G401 (cell line): ENCODE measurements around the gene PLEKHJ1. TPM values are rescaled to one million over a fixed set of nuclear protein-coding genes. Genes with fewer than 3 reads are reported as not detected.
A peak's percentile ranks its signal among the peaks of the same experiment; 100 is the strongest.
"Not testable (repeated sequence)": the region's sequence is repeated elsewhere in the genome, so short reads cannot be mapped to it uniquely, and the experiment has no call there.

Experiments
- DNase-seq: peaks from one replicate; pipeline ENCODE4 v3.0.0-alpha.2; 2015; ENCODE audit warnings: low spot score
- in situ Hi-C: cut with HindIII; loops from 2 replicates; pipeline ENCODE4 v1.10.0; 2016; ENCODE audit warnings: low sequenced_read_pairs, mixed read lengths
- total RNA-seq: library from RNA; depleted of rRNA; stranded (reverse); fragments of >200 nt; shearing (Covaris generic); gene quantifications from 2 replicates; pipeline ENCODE4 v1.2.3, GENCODE V29; 2014

Gene PLEKHJ1
- total RNA-seq, 1 experiment from 2014 or later, result 182 TPM

- no peak for DNase-seq
- in situ Hi-C loops, result loop anchor here (25.0 kb wide), 1 partner anchor 99 kb away; no protein-coding TSS in a partner anchor
Measured at GRCh38 chr19:2210987-2211740, 25.0 kb downstream of the PLEKHJ1 start.

DNA sequence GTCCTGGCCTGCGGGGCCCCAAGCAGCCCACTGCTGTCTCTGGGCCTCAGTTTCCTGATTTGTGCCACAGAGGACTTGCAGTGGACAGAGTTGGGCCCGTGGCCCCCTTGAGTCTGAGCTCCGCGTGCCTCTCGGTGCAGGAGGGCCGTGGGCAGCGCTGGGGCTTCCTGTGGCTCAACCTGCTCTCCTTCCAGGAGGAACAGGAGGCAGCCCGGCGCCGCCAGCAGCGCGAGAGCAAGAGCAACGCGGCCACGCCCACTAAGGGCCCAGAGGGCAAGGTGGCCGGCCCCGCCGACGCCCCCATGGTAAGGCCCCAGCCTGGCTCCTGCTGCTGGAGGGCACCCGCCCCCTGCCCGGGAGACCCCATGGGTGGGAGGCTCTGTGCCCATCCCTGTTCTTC lies 25.9 kb downstream of the PLEKHJ1 start:
- DNase-seq, result no peak
- in situ Hi-C loops, result loop anchor here (25.0 kb wide), 1 partner anchor 98 kb away; no protein-coding TSS in a partner anchor

DNA sequence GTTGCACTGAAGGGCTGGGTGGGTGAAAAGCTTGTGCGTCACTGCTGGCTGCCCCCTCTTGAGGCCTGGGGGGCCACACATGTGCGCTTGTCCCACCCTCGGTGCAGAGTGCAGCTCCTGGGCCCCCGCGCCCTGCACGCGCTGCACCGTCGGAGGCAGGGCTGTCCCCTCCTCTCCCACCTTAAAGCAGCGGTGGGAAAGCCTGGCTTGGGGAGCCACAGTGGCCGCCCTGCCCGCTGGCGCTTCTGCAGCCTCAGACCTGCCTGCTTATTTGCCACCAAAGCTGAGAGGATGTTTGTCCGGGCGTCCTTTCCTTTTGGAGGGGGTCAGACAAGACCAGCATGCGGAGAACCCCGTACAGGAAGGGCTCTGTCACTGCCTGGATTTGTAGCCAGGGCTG lies 26.7 kb downstream of the PLEKHJ1 start:
- no peak for DNase-seq
- in situ Hi-C loops, result loop anchor here (25.0 kb wide), 1 partner anchor 97 kb away; no protein-coding TSS in a partner anchor

DNA sequence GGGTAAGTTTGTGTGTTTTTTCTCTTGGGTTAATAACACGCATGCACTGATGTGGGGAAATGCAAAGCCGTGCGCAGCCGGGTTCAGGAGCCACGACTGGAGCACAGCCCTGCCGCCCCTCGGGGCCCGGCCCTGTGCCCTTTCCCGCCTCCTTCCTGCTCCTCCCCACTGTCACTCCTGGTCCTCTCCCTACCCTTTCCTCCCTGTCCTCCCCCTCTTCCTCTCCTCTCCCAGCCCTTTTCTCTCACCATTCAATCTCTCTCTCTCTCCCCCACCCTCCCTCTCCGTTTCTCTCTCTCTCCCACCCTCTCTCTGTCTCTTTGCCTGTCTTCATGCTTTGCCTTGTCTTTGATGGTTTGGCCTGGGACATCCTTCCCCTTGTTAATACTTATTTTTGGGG lies 27.2 kb downstream of the PLEKHJ1 start:
- DNase-seq, result no peak
- in situ Hi-C loops, result loop anchor here (25.0 kb wide), 1 partner anchor 97 kb away; no protein-coding TSS in a partner anchor

DNA sequence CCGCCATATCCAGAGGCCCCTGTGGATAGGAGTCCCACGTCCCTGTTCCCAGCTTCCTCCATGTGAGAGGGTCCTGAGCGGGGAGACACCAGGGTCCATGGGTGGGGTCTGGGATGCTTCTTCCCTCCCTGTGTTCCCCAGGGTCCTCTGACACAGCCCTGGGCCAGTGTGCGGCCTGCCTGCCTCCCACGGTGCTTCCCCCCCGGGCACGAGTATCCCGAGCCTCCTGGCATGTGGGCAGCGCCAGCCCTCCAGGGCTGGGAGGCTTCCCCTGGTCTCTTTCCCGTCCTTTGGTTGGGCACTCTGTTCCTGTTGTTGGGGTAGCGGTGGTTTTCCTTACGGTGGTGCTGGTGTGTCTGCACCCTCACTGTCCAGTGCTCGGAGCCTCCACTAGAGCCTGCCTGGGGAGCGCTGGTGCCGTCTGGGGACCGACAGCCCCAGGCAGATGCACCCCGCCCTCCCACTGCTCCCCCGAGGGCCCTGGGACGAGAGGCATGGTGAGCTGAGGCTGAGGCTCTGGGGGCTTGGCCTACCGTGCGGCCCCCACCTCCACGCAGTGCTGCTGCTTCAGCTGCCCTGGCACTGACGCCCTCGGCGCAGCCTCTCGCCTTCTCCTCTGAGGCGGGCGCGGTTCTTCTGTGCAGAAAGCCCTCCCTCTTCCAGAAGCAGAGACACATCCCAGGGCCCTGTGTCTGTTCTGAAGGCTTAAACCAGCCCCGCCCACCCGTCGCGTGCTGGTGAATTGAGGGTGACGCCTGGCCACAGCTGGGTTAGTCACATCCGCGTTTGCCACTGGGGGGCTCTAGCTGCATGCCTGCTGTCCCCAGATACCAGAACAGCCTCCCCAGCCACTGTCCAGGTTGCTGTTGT lies 27.9 kb downstream of the PLEKHJ1 start:
- no peak for DNase-seq
- in situ Hi-C loops, result loop anchor here (25.0 kb wide), 1 partner anchor 96 kb away; no protein-coding TSS in a partner anchor

DNA sequence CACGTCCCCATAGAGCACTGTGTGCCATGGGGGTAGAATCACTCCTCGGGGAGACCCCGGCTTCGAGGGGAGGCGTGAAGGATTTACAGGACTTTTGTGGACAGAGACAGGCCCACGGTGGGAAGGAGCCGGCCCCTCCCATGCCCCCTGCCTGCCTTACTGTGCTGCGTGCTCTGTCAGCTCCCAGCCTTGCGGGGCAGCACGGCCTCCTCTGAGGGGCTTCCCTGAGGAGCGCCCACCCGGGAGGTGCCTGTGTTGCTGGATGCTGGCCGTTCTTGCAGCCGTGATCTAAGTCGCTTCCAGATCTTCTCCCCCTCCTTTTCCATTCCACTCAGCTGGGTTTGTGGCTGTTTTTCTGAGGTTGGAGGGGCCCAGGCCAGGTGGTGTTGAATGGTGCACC lies 29.1 kb downstream of the PLEKHJ1 start:
- in situ Hi-C loops, result loop anchor here (25.0 kb wide), 1 partner anchor 95 kb away; no protein-coding TSS in a partner anchor

GRCh38 chr19:2202366-2202765 lies 33.8 kb downstream of the PLEKHJ1 start:
- in situ Hi-C loops, result loop anchor here (25.0 kb wide), 1 partner anchor 90 kb away; no protein-coding TSS in a partner anchor
- no peak for DNase-seq

More for the DNA sequence above, 29.1 kb downstream of the PLEKHJ1 start:
- no peak for DNase-seq

DNA sequence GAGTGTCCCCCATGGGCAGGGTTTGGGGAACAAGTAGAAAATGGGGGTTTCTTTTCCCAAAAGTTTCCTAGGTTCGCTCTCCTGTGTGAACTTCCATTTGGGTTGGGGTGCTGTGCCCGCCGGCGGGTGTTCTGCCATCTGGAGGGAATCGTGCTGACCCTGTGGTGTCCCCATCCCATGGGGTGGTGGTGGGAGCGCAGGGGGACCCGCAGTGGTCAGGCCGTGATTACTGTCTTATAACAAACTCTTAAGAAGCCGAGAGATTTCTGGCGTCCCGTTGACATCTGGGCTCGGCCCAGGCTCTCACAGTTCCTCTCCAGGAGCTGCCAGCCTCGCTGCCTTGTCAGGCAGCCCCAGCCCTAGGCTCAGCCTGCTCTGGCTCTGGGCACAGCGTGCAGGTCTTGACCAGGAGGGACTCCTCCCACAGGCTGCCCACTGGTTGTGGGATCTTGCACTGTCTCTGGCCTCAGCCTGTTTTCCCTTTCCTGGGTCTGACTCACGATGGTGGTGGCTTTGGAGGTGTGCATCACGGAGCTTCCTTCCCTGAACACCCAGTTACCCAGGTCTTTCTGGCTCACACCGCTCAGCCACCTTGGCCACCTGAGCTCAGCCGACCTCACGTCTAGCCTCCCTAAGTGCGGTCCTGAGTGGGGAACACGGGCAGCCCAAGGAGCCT lies 34.5 kb downstream of the PLEKHJ1 start:
- in situ Hi-C loops, result loop anchor here (25.0 kb wide), 1 partner anchor 89 kb away; no protein-coding TSS in a partner anchor
- no peak for DNase-seq

DNA sequence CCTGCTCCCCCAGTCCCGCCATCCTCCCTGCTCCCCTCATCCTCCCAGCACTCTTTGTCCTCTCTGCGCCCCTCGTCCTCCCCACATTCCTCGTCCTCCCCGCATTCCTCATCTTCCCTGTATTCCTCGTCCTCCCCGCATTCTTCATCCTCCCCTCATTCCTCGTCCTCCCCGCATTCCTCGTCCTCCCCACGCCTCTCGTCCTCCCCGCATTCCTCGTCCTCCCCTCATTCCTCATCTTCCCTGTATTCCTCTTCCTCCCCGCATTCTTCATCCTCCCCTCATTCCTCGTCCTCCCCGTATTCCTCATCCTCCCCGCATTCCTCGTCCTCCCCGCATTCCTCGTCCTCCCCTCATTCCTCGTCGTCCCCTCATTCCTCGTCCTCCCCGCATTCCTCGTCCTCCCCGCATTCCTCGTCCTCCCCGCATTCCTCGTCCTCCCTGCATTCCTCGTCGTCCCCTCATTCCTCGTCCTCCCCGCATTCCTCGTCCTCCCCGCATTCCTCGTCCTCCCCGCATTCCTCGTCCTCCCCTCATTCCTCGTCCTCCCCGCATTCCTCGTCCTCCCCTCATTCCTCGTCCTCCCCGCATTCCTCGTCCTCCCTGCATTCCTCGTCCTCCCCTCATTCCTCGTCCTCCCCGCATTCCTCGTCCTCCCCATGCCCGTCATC lies 35.4 kb downstream of the PLEKHJ1 start:
- DNase-seq, result not testable (repeated sequence)

DNA sequence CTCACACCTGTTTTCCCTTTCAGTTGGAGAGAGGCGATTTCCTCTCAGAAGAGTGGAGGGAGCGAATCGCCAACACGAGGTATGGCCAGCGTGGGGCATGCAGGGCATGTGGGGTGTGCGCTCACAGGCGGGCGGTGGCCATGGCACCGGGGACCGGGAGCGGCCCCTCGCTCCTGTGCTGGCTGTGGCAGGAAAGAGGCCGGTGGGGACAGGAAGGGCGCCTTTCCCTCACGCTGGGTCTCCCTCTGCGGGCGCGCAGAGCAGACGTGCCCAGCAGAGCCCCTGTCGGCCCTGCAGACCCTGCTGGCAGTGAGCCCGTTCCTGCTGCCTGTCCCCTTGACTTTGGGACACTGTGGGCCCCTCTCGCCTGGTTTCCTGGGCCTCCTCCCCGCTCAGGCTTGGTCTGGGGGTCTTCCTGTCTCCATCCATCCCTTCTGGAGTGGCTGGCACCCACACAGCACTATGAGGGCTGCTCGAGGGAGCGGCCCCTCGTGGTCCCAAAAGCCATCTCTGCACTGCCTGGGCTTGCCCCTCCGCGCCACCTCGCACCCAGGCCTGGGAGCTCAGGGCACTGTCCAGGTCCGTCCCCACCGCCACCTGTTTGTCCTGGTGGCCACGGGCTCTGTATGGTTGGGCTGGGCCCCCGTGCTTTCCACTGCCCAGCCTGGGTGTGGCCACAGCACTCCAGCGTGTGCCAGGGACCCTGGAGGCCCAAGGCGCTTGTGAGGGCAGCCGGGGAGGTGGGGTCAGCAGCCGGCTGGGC lies 36.1 kb downstream of the PLEKHJ1 start:
- DNase-seq, result no peak
- in situ Hi-C loops, result loop anchor here (25.0 kb wide), 1 partner anchor 88 kb away; no protein-coding TSS in a partner anchor

More for the DNA sequence above, 35.4 kb downstream of the PLEKHJ1 start:
- in situ Hi-C loops, result loop anchor here (25.0 kb wide), 1 partner anchor 88 kb away; no protein-coding TSS in a partner anchor

GRCh38 chr19:2199215-2199614 lies 36.9 kb downstream of the PLEKHJ1 start:
- no peak for DNase-seq
- in situ Hi-C loops, result no loop called here

- in situ Hi-C loops, result no loop called here
- no peak for DNase-seq
Measured at GRCh38 chr19:2198317-2198716, 37.8 kb downstream of the PLEKHJ1 start.

GRCh38 chr19:2197270-2197669 lies 38.9 kb downstream of the PLEKHJ1 start:
- in situ Hi-C loops, result no loop called here
- no peak for DNase-seq

- in situ Hi-C loops, result no loop called here
- DNase-seq, result no peak
Measured at GRCh38 chr19:2195914-2196313, 40.2 kb downstream of the PLEKHJ1 start.

DNA sequence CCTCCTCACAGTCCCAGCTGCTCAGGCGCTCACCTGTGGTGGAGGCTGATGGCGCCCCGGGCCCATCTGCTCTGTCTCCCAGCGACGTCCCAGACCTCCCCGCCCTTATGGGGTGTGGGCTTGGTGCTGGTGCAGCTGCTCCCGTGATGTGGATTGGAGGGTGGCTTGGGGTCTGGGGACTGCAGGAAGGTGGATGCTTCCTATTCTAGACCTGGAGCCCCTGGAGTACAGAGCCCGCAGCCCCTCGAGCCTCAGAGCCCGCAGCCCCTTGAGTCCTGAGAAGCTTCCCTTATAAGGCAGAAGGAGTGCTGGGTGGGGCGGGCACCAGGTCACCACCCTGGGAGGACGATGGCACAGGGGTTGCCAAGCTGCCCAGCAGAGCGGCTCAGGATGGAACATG lies 40.8 kb downstream of the PLEKHJ1 start:
- DNase-seq, result no peak
- in situ Hi-C loops, result no loop called here

GRCh38 chr19:2194513-2195078 lies 41.5 kb downstream of the PLEKHJ1 start:
- in situ Hi-C loops, result no loop called here
- peak; percentile 48 for DNase-seq

GRCh38 chr19:2193807-2194206 lies 42.3 kb downstream of the PLEKHJ1 start:
- in situ Hi-C loops, result no loop called here
- DNase-seq, result no peak

DNA sequence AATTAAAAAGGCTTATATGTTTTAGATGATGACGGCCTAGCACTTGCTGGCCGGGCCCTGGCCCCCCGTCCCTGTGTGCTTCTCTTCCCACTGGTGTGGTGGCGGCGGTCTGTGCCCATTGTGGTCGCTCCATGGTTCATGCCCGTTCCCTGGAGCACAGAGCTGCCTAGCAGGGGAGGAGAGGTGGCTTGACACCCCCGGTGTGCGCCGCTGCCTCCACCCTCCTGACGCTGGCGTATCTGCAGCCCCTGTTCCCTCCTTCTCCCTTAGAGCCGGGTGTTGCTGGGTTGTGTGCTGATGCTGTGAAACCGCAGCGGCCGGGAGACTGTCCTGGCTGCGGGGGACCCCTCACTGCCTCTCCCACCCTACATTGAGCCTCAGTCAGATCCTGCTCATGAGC lies 43.3 kb downstream of the PLEKHJ1 start:
- in situ Hi-C loops, result no loop called here
- no peak for DNase-seq
